Stimulated activated CD4-positive, alpha-beta T cell treated with anti-CD3 and anti-CD28 coated beads, Interleukin-1b, Interleukin-23, amount 100 ng/mL, for 24 hours (primary cell): ENCODE data around the gene VPS39.

Experiments used
- DNase-seq, 4 experiments: peaks; one replicate each; pipeline ENCODE4 v3.0.0-alpha.2; 2020; ENCODE audit warnings: low read depth in 4 of 4, low spot score in 1 of 4

Gene VPS39

GRCh38 chr15:42130246-42130986 lies 77.7 kb downstream of the VPS39 start:
- DNase-seq, result no peak

- no peak for DNase-seq
Observed at GRCh38 chr15:42129364-42129763, 78.7 kb downstream of the VPS39 start.

DNA sequence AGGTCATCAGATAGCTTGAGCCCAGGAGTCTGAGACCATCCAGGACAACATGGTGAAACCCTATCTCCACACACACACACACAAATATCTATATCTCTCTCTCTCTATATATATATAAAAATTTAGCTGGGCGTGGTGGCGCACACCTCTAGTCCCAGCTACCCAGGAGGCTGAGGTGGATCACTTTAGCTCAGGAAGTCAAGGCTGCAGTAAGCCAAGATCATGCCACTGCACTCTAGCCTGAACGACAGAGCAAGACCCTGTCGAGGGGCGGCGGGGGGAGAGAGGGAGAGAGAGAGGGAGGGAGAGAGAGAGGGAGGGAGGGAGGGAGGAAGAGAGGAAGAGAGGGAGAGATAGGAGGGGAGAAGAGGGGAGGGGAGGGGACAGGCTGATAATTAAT lies 79.6 kb downstream of the VPS39 start:
- DNase-seq, result no peak

- no peak for DNase-seq
Observed at GRCh38 chr15:42123546-42123945, 84.6 kb downstream of the VPS39 start.

GRCh38 chr15:42121682-42122081 lies 86.4 kb downstream of the VPS39 start:
- no peak for DNase-seq

DNA sequence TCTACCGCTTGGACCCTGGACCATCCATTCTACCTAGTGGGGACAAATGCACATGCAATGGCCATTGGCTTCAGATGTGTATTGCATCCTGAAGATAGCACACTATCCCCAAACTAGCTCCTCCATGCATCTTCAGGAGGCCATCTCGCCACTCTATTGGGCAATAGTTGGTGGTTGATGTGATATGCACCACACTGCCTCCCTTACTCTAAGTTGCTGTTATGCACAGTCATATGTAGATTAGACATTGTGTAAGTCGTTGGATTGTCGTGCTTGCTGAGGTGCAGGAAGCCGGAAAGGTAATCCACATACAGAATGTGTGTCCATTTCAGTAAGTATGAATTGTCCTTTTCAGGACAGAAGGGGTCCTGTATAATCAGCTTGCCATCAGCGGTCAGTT lies 87.1 kb downstream of the VPS39 start:
- no peak for DNase-seq

- DNase-seq, result no peak
Observed at GRCh38 chr15:42120285-42120684, 87.8 kb downstream of the VPS39 start.

DNA sequence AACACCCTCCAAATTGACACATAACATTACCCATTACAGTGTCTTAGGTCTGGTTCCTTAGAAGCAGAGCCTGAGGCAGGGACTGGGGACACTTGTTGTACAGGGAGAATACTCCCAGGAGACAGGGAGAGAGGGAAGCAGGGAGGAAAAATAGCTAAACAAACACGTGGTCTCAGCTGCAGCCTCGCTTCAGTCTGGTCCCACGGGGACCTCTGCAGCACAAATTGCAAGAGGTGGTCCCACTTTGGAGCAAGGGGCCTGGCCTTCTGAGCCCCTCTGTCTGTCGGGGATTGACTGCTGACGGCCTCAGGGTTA lies 88.7 kb downstream of the VPS39 start:
- DNase-seq, result no peak

DNA sequence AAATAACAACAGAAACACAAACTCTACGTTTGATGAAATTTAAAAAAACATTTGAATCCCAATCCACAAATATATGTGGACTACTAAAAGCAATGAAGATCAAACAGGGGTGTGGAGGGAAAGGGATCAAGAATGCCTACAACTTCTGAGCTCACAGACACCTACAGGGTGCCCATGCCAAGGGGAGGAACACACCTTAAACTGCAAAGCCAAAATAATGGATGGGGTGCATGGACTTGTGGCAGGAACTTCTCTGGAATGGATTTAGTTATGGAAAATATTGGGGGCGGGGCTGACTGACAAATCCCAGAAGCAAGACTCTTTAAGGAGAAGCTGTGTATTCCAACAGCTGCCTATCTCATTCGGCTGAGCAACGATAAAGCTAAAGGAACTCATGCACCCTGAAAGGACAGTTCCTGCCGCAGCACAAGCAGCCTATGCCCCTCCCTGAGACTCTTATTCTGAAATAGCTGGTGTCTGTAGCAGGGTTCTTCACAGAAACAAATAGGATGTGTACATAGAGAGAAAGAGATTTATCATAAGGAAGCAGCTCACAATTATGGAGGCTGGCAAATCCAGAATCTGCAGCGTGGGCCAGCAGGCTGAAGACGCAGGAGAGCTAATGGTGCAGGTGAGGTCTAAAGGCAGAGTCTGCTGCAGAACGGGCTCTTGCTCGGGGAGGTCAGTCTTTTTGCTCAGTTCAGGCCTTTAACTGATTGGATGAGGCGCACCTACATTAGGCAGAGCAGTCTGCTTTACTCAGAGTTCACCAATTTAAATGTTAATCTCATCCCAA lies 89.3 kb downstream of the VPS39 start:
- no peak for DNase-seq

DNA sequence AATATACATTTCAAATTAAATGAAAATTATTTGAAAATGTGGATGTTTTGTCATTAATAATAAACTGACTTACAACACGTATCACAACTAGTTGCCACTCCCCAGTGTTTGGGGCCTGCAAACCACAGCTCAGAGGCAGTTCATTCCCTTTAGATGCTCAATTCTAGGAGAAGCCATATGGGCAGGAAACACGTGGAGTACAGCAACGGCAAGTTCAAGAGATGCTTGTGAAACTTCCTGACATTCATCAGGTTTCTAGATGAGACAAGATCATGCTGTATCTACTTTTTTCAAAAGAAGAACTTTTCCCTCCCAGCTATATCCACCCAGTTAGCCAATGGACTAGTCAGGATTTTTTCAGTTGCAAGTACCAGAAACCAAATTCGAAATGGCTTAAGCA lies 96.2 kb downstream of the VPS39 start:
- no peak for DNase-seq

GRCh38 chr15:42110367-42110766 lies 97.7 kb downstream of the VPS39 start:
- DNase-seq, result no peak

DNA sequence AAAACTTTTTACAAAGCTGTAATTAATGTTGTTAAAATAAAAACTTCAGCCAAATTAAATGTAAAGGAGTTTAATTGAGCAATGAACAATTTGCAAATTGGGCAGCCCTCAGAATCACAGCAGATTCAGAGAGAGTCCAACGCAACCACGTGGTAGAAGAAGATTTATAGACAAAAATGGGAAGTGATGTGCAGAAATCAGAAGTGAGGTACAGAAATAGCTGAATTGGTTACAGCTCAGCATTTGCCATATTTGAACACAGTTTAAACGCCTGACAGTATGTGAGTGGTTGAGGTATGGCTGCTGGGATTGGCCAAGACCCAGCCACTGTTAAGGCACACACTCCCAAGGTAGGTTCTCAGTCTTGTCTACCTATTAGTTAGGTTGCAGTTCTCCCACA lies 99.3 kb downstream of the VPS39 start:
- DNase-seq, result no peak
